PC-9 (cell line): ENCODE data around the gene GPC1.

ENCODE experiments used
- CTCF ChIP-seq: fragments of 200-600 bp; sonication (generic); conservative IDR thresholded peaks from 2 replicates; pipeline ENCODE4 v1.6.1; 2017; ENCODE audit warnings: mixed run types, antibody characterized with exemption, mild to moderate bottlenecking, moderate library complexity
- EZH2 ChIP-seq: fragments of 200-600 bp; sonication (generic); IDR thresholded peaks from 2 replicates; pipeline ENCODE4 v1.8.0; 2017; ENCODE audit warnings: antibody characterized with exemption, low read depth

GRCh38 chr2:240472078-240472790, 36.8 kb downstream of the GPC1 start:
- TF ChIP-seq EZH2 (no peak), CTCF (no peak)
